GM10248 (cell line): ENCODE measurements around the gene GRAP.
A peak's percentile ranks its signal among the peaks of the same experiment; 100 is the strongest.

Experiments used
- CTCF ChIA-PET: fragments of 300-600 bp; sonication (Branson Sonifier 250); formaldehyde crosslinking; extraction: SDS; loops from one replicate; lab custom pipeline; 2021; ENCODE audit warnings: antibody characterized with exemption; lab: Yijun Ruan, JAX
- POLR2A ChIA-PET: fragments of 350-650 bp; sonication (Branson Sonifier 250); formaldehyde crosslinking; extraction: SDS; loops from one replicate; lab custom pipeline; 2020; ENCODE audit warnings: antibody characterized with exemption; lab: Yijun Ruan, JAX
- DNase-seq: peaks from one replicate; pipeline ENCODE4 v3.0.0; 2012; ENCODE audit errors: extremely low spot score
- TF ChIP-seq, protein P1 (sequence below): IDR thresholded peaks from 2 replicates; pipeline ENCODE4 v1.5.1; 2012; ENCODE audit warnings: mild to moderate bottlenecking, low read depth; ENCODE audit errors: extremely low read depth, missing control alignments, control extremely low read depth

GRAP gene

DNA sequence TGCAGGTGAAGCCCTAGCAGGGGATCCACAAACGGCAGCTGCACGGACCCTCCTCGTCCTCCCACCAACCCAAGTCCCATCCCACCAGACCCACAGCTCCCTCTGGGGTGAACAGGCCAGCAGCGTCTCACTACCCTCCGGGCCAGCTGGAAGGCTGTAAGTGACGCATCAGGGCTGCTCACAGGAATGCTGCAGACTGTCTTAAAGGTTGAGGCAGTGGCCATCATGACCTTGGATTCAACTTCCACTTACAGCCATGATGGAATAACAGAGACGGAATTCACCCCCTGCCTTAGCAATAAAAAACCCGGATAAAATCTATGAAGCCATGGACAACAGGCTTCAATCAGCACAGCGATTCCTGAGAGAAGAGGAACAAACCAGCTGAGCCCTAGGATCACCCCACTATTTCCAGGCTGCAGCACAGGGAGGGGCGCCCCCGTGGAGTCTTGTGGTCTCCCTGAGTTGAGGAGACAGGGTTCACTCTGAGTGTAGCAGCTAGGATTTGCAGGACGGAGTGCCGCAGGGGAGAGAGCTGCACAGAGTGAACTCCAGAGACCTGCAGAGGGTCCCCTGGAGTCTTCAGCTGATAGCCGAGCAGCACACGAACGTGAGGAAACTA lies 52.7 kb downstream of the GRAP start:
- POLR2A ChIA-PET: no interaction called here
- DNase-seq: no peak
- TF ChIP-seq, protein P1, sequence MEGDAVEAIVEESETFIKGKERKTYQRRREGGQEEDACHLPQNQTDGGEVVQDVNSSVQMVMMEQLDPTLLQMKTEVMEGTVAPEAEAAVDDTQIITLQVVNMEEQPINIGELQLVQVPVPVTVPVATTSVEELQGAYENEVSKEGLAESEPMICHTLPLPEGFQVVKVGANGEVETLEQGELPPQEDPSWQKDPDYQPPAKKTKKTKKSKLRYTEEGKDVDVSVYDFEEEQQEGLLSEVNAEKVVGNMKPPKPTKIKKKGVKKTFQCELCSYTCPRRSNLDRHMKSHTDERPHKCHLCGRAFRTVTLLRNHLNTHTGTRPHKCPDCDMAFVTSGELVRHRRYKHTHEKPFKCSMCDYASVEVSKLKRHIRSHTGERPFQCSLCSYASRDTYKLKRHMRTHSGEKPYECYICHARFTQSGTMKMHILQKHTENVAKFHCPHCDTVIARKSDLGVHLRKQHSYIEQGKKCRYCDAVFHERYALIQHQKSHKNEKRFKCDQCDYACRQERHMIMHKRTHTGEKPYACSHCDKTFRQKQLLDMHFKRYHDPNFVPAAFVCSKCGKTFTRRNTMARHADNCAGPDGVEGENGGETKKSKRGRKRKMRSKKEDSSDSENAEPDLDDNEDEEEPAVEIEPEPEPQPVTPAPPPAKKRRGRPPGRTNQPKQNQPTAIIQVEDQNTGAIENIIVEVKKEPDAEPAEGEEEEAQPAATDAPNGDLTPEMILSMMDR: no peak
- CTCF ChIA-PET: interaction anchor here (1.4 kb wide), 1 partner anchor 33 kb away, joined by 4 read pairs; no protein-coding TSS in a partner anchor

DNA sequence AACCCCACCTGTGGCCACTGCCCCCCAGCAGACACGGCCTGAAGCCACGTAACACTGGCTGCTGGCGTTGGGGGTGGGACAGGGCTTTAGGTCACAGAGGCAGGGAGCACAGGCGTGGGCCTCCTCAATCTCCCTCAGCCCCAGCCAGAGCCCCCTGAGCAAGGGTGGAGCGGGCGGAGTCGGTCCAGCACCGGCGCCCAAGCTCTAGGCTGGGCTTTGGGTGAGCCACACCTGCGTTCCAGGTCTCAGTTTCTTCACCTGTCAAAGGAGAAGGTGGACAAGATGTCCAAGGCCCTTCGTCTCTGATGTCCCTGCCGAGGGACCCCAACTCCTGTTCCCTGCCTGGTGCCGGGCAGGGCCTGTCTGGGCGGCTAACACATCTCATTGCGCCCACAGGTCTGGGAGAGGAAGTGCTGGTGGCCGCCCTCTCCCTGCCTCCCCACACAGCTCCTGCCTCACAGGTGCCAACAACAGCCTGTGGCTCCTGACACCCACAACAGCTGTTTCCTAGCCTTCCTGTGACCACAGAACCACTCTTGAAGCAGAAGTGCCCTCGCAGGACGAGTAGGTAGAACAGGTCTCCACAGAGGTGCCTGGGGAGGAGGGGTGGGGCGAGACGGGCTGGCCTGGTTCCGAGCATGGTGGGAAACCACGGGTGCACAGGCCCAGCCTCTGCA lies 54.2 kb downstream of the GRAP start:
- TF ChIP-seq, protein P1: no peak
- POLR2A ChIA-PET: no interaction called here
- DNase-seq: peak; percentile 52

DNA sequence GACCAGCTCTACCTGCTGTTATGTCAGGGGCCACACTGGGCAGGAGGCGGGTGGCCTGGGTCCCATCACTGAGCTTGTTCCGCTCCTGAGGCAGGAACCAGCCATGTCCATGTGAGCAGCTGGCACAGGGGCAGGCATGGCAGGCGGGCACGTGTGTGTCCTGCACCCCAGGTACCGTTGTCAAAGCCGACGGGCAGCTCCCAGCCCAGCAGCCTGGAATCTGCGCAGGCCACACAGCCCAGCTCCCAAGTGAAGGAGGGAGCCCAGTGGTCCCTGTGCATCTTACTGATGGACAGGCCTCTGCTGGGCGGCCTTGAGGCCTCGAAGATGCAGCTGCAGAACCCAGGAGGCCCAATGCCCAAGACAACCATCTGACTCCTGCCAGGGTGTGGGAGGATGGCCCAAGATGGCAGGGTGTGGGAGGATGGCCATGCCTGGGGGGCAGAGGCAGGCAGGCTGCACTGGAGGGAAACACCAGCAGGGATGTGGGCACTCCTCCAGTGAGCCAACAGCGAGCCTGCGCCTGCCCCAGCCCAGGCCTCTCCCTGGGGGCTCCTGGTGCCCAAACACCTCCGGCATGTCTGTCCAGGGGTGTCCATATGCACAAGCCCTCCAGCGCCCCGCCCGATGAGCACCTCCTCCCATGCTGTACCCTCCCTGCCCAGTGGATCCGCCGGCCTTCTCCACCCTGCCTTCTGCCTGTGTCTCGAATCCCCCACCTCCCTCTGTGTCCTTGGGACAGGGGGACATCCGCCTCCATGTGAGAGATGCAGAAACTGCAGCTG lies 55.0 kb downstream of the GRAP start:
- TF ChIP-seq, protein P1: no peak
- no peak for DNase-seq
- POLR2A ChIA-PET: no interaction called here
- CTCF ChIA-PET: interaction anchor here (1.1 to 2.3 kb wide), 3 partner anchors 17 to 31 kb away, joined by 3 to 16 read pairs (median 4); no protein-coding TSS in a partner anchor

More for the DNA sequence above, 54.2 kb downstream of the GRAP start:
- CTCF ChIA-PET: interaction anchor here (1.1 kb wide), 1 partner anchor 32 kb away, joined by 4 read pairs; no protein-coding TSS in a partner anchor

DNA sequence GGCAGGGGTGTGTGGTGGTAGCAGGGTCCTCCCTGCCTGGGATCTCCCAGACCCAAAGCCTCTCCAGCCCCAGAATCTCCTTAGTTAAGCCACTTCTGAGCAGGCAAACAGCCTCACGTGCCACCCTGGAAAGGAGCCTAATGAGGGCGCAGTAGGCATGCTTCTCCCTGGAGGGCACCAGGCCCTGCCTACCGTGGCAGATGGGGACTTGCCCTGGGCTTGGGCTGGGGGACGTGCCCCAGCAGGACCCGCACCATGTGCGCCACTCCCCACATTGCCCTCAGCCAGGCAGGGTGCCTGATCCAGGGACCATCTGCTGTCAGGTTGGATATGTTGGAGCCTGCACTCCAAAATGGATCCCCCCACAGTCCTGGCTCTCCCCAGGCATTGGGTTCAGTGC lies 56.4 kb downstream of the GRAP start:
- POLR2A ChIA-PET: no interaction called here
- CTCF ChIA-PET: interaction anchor here (2.3 kb wide), 1 partner anchor 30 kb away, joined by 16 read pairs; no protein-coding TSS in a partner anchor
- no peak for DNase-seq
- TF ChIP-seq, protein P1: no peak

DNA sequence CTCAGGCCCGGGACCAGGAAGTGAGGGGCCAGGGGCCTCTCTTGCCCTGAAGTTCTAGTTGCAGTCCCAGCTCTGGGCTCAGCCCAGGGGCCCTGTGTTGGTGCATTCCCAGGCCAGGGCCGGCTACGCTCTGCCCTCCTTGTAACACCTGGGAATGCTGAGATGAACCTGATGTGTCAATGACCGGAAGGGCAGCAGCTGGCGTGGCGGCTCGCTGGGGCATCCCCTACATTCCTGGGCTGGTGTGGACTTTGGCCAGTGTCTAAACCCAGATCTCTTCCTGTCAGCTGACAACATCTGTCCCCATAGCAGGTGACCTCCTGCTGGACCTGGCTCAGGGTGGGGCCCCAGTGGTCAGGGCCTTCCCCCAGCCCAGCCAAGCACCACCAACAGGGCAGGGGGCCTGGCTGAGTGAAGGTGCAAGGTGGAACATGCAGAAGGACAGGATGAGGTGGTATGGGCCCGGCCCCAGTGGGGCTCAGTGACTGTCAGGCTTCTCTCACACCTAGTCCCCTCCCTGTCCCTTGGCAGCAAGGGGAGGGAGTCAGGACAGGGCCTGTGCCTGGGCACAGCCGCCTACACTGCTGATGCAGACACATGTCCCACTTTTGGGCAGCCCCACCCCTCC lies 58.1 kb downstream of the GRAP start:
- TF ChIP-seq, protein P1: no peak
- ChIA-PET CTCF (interaction anchor here (1.8 kb wide), 1 partner anchor 9 kb away, joined by 5 read pairs; no protein-coding TSS in a partner anchor), POLR2A (no interaction called here)
- no peak for DNase-seq
